Gastroesophageal sphincter (tissue), 4 donors: ENCODE measurements around the gene ADAMTS9. TPM values are rescaled to one million over a fixed set of nuclear protein-coding genes. Genes with fewer than 3 reads are reported as not detected.
A peak's percentile ranks its signal among the peaks of the same experiment; 100 is the strongest.

Experiments used
- ATAC-seq: fragments of 150-250 bp; one replicate; pipeline ENCODE4 v1.9.1; 2016; ENCODE audit warnings: mild to moderate bottlenecking, moderate library complexity
- H3K27ac ChIP-seq, 4 donors: fragments of 200-600 bp; sonication (generic) in 3 of 4; 1 replicate in 3 of 4; 2 replicates in 1 of 4; pipeline ENCODE4 v1.5.1; 2016 to 2019
- H3K27me3 ChIP-seq: fragments of 200-600 bp; sonication (generic); one replicate; pipeline ENCODE4 v1.5.1; 2019
- H3K36me3 ChIP-seq, 2 donors: fragments of 200-600 bp; sonication (generic); one replicate each; pipeline ENCODE4 v1.5.1; 2019; ENCODE audit warnings: control low read depth in 1 of 2
- H3K4me1 ChIP-seq, 3 donors: fragments of 200-600 bp; sonication (generic); 1 replicate in 2 of 3; 2 replicates in 1 of 3; pipeline ENCODE4 v1.5.1; 2016 to 2019; ENCODE audit warnings: control low read depth in 2 of 3
- H3K4me3 ChIP-seq, 2 donors: fragments of 200-600 bp; sonication (generic); one replicate each; pipeline ENCODE4 v1.5.1; 2019; ENCODE audit warnings: mild to moderate bottlenecking in 1 of 2, moderate library complexity in 1 of 2
- H3K9me3 ChIP-seq, 3 donors: fragments of 200-600 bp; sonication (generic); one replicate each; pipeline ENCODE4 v1.5.1; 2017 to 2019; ENCODE audit warnings: control low read depth in 2 of 3
- CTCF ChIP-seq, 4 experiments: fragments of 200-600 bp in 2 of 4; fragments of 450-650 bp in 2 of 4; sonication (generic) in 1 of 4; IDR thresholded peaks; one replicate each; pipeline ENCODE4 v1.5.1; 2017 to 2019; ENCODE audit warnings: antibody characterized with exemption in 4 of 4, mild to moderate bottlenecking in 2 of 4, moderate library complexity in 2 of 4
- EP300 ChIP-seq: sonication (generic); formaldehyde crosslinking; IDR thresholded peaks from one replicate; pipeline ENCODE4 v1.6.1; 2017; ENCODE audit warnings: antibody characterized with exemption, mild to moderate bottlenecking
- POLR2A ChIP-seq, 2 donors: fragments of 450-650 bp; IDR thresholded peaks; one replicate each; pipeline ENCODE4 v1.6.1; 2017; ENCODE audit warnings: antibody characterized with exemption in 2 of 2, mild to moderate bottlenecking in 2 of 2, moderate library complexity in 1 of 2
- POLR2AphosphoS5 ChIP-seq: sonication (generic); formaldehyde crosslinking; IDR thresholded peaks from one replicate; pipeline ENCODE4 v1.6.1; 2017; ENCODE audit warnings: antibody characterized with exemption
- WGBS, 2 donors: methylation state at CpG; one replicate each; pipeline ENCODE4 v1.1.5; 2018; ENCODE audit warnings: low coverage in 1 of 2; 5-methylcytosine and 5-hydroxymethylcytosine counted together
- total RNA-seq, 4 donors: library from RNA; depleted of rRNA; stranded (reverse); fragments of >200 nt; gene quantifications; one replicate each; pipeline ENCODE4 v1.1.0, GENCODE V29; 2016

ADAMTS9 gene
- total RNA-seq, 4 donors from 2014 or later: 30.7 to 102 (median 48.3) TPM

- Histone ChIP-seq H3K9me3 (no peaks in the 10 kb centered on the region), H3K4me1 (peaks cover under 1 to 32% (median 13%) of the 10 kb centered on the region in 3 donors), H3K36me3 (peaks cover 0 to 55% of the 10 kb centered on the region in 2 donors), H3K27ac (peak overlapping the region in 2 of 4 donors; percentile 35 to 55), H3K27me3 (no peaks in the 10 kb centered on the region), H3K4me3 (no peak overlapping the region)
- ATAC-seq: no peak
- WGBS, 2 donors: 83% methylated on average over 1 of the region's 1 CpG; no CpG with 5 or more reads in 1 of the 2 donors
- TF ChIP-seq EP300: no peak
- no peak for TF ChIP-seq POLR2A (IDR thresholded peaks at IDR 0.05)
- TF ChIP-seq POLR2AphosphoS5: no peak
- TF ChIP-seq CTCF (IDR thresholded peaks at IDR 0.05): no peak
Observed at GRCh38 chr3:64650715-64651114, 37.1 kb downstream of the ADAMTS9 start.

DNA sequence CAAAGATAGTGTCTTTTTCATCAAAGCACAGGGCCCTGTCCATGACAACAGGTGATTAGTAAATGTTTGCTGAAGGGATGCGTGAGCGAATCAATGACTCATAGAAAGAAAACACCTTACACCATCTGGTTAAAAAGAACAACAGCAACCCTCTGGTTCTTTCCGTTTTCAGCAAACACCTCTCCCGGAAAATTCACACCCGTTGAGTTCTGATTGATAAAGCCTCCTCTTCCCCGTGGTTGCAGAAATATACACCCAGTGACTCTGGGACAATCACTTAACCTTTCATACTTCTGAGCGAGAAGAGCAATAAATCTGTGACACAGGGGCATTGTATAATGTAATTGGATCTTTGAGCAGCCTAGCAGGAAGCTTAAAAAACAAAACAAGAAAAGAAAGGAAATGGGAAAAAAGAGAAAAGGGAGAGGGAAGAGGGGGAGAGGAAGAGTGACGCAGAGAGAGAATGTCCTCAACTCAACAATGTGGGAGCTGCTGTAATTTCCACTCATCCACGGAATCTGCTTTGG lies 37.6 kb downstream of the ADAMTS9 start:
- Histone ChIP-seq H3K9me3 (no peaks in the 10 kb centered on the region), H3K36me3 (peaks cover 0 to 49% of the 10 kb centered on the region in 2 donors), H3K4me3 (no peak overlapping the region), H3K27me3 (no peaks in the 10 kb centered on the region), H3K4me1 (peaks cover 3 to 38% (median 15%) of the 10 kb centered on the region in 3 donors), H3K27ac (peak overlapping the region in 2 of 4 donors; percentile 35 to 55)
- TF ChIP-seq EP300 (no peak), POLR2A (IDR thresholded peaks at IDR 0.05) (no peak), POLR2AphosphoS5 (no peak), CTCF (IDR thresholded peaks at IDR 0.05) (no peak)
- 75 to 76% methylated on average over 7 to 9 of the region's 9 CpGs for WGBS, 2 donors
- no peak for ATAC-seq

- no peak overlapping the region for H3K4me3 ChIP-seq
- no peaks in the 10 kb centered on the region for H3K9me3 ChIP-seq
- peak overlapping the region in 1 of 4 donors; percentile 14 for H3K27ac ChIP-seq
- TF ChIP-seq CTCF (IDR thresholded peaks at IDR 0.05): no peak
- no peak for TF ChIP-seq EP300
- TF ChIP-seq POLR2AphosphoS5: no peak
- TF ChIP-seq POLR2A (IDR thresholded peaks at IDR 0.05): no peak
- peaks cover 0 to 46% of the 10 kb centered on the region in 2 donors for H3K36me3 ChIP-seq
- peaks cover 3 to 39% (median 15%) of the 10 kb centered on the region in 3 donors for H3K4me1 ChIP-seq
- WGBS, 2 donors: 57 to 78% methylated on average over 11 of the region's 11 CpGs
- H3K27me3 ChIP-seq: no peaks in the 10 kb centered on the region
- ATAC-seq: no peak
Observed at GRCh38 chr3:64648927-64649906, 38.6 kb downstream of the ADAMTS9 start.

DNA sequence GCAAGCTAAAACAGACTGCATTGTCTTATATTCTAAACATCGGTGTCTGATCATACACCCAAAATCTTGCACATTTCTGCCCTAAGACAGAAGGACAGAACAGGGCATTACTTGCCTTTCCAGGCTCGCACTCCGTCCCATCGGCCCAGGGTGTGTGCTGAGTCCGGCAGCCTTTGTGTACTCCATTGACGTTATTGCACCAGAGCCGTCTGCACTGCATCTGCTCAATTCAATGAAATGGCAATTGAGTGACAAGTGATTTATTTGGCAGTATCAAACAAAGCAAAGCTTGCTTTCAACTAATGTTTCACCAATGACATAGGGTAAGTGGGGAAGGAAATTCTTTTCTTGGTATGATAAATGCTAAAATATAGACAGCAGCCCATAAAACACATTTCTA lies 40.0 kb downstream of the ADAMTS9 start:
- no peak overlapping the region for H3K4me3 ChIP-seq
- no peak for ATAC-seq
- peaks cover 3 to 39% (median 15%) of the 10 kb centered on the region in 3 donors for H3K4me1 ChIP-seq
- no peak overlapping the region for H3K27ac ChIP-seq
- no peak for TF ChIP-seq POLR2A (IDR thresholded peaks at IDR 0.05)
- TF ChIP-seq CTCF (IDR thresholded peaks at IDR 0.05): no peak
- TF ChIP-seq EP300: no peak
- no peak for TF ChIP-seq POLR2AphosphoS5
- WGBS, 2 donors: 92 to 93% methylated on average over 6 to 7 of the region's 7 CpGs
- peaks cover 0 to 33% of the 10 kb centered on the region in 2 donors for H3K36me3 ChIP-seq
- H3K27me3 ChIP-seq: no peaks in the 10 kb centered on the region
- H3K9me3 ChIP-seq: no peaks in the 10 kb centered on the region
